ENCODE data around the gene TTLL6.

- no peak for TF ChIP-seq CTCF (conservative IDR thresholded peaks at IDR 0.05; ENCODE audit: low read depth, low read length)
- no peak for TF ChIP-seq EZH2 (IDR thresholded peaks at IDR 0.05; ENCODE audit: low read length, unreplicated experiment)
These were observed 62.3 kb downstream of the TTLL6 start for GRCh38 chr17:48754500-48755261.
